Body of pancreas (tissue), 4 donors: ENCODE data around the gene TMSB10.

ENCODE experiments used
- POLR2A ChIP-seq, 3 donors: fragments of 450-650 bp; IDR thresholded peaks; one replicate each; pipeline ENCODE4 v1.6.1; 2016; ENCODE audit warnings: antibody characterized with exemption in 3 of 3, mild to moderate bottlenecking in 2 of 3
- TF ChIP-seq, protein P1 (sequence below), 7 experiments: fragments of 450-650 bp in 4 of 7; fragments of 200-600 bp in 3 of 7; sonication (generic) in 3 of 7; IDR thresholded peaks; one replicate each; pipeline ENCODE4 v1.5.1; 2016 to 2019; ENCODE audit warnings: antibody characterized with exemption in 7 of 7

DNA sequence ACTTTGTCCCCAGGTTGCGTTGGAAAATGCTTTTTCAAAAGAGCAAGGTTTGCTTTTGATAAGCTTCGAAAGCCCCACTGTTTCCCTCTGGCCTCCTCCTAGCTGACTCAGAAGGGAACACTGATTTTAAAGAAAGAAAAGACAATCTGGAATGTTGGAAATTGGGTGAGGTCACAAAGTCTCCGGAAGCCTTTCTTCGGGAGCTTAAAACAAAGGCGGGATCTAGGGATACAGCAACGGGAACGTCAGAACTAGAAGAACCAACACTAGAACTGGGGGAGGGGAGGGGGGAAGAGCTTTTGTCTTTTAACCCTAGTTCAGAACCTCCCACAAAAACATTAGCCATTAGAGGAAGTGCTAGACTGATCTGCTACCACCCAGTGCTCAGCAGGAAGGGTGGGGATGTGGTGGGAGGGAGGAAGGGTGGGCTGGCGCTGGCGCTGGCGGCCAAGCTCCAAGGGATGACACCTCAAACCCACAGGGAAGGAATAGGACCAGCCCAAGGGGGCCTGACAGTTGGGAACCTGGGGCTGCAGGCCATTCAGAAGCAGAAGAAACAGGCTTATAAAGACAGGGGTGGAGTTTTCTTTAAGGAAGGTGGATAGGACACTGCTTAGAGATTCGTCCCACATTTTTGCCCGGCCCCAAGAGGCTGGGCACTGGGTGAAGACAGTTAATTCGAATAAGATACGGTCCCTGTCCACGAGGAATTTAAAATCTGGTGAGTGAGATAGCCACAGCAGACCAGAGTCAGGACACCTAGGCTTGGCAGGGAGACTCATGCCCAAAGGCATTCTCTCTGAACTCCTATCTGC lies 1.7 kb downstream of the TMSB10 start:
- TF ChIP-seq, protein P1, sequence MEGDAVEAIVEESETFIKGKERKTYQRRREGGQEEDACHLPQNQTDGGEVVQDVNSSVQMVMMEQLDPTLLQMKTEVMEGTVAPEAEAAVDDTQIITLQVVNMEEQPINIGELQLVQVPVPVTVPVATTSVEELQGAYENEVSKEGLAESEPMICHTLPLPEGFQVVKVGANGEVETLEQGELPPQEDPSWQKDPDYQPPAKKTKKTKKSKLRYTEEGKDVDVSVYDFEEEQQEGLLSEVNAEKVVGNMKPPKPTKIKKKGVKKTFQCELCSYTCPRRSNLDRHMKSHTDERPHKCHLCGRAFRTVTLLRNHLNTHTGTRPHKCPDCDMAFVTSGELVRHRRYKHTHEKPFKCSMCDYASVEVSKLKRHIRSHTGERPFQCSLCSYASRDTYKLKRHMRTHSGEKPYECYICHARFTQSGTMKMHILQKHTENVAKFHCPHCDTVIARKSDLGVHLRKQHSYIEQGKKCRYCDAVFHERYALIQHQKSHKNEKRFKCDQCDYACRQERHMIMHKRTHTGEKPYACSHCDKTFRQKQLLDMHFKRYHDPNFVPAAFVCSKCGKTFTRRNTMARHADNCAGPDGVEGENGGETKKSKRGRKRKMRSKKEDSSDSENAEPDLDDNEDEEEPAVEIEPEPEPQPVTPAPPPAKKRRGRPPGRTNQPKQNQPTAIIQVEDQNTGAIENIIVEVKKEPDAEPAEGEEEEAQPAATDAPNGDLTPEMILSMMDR (IDR thresholded peaks at IDR 0.05), result no peak
- TF ChIP-seq POLR2A (IDR thresholded peaks at IDR 0.05), result peak in 2 of 3 donors; percentile 49 to 50
